Right ventricle myocardium superior (tissue), 1 donor: ENCODE measurements around the gene NPTXR. TPM values are rescaled to one million over a fixed set of nuclear protein-coding genes. Genes with fewer than 3 reads are reported as not detected.

Experiments used
- ATAC-seq: fragments of 200-7000 bp; cut with Tn5 transposase; one replicate; pipeline ENCODE4 v1.9.1; 2020; ENCODE audit warnings: mild to moderate bottlenecking; ENCODE audit not compliant: poor library complexity
- DNase-seq: peaks from one replicate; pipeline ENCODE4 v3.0.0-alpha.2; 2020
- intact Hi-C: fragments of 100-400 bp; cut with DNase I; formaldehyde crosslinking; loops from one replicate; pipeline ENCODE4 v1.11.2; 2022
- total RNA-seq: library from RNA; stranded (reverse); fragmentation: NEBNext Ultra II Directional; extraction: Animal tissue kit (Norgen Biotek cat#: 25700); gene quantifications from one replicate; pipeline ENCODE4 v1.2.1, GENCODE V29; 2021
- donor health status: DM: no; HTN: yes; CAD: no; lungs with severe emphysema.

The NPTXR gene
- total RNA-seq, 1 donor from 2014 or later, result 16.8 TPM

- intact Hi-C loops, result loop anchor here (5.0 kb wide), 2 partner anchors 51 to 131 kb away; no protein-coding TSS in a partner anchor
- ATAC-seq, result no peak
- no peak for DNase-seq
Measured at GRCh38 chr22:38870791-38871359, 27.0 kb upstream of the NPTXR start.

- intact Hi-C loops, result loop anchor here (5.0 kb wide), 2 partner anchors 52 to 132 kb away; no protein-coding TSS in a partner anchor
- DNase-seq, result peak; percentile 95
- ATAC-seq, result peak; percentile 54
Measured at GRCh38 chr22:38870312-38870741, 26.5 kb upstream of the NPTXR start.

- DNase-seq, result no peak
- no peak for ATAC-seq
- intact Hi-C loops, result loop anchor here (5.0 kb wide), 3 partner anchors 53 to 253 kb away; no protein-coding TSS in a partner anchor
Measured at GRCh38 chr22:38869663-38870062, 25.8 kb upstream of the NPTXR start.

GRCh38 chr22:38868886-38869381, 25.1 kb upstream of the NPTXR start:
- DNase-seq, result peak; percentile 89
- peak; percentile 32 for ATAC-seq
- intact Hi-C loops, result loop anchor here (5.0 kb wide), 1 partner anchor 253 kb away; no protein-coding TSS in a partner anchor

GRCh38 chr22:38868286-38868721, 24.5 kb upstream of the NPTXR start:
- ATAC-seq, result no peak
- intact Hi-C loops, result loop anchor here (5.0 kb wide), 1 partner anchor 254 kb away; no protein-coding TSS in a partner anchor
- DNase-seq, result no peak

GRCh38 chr22:38867471-38868285, 23.9 kb upstream of the NPTXR start:
- ATAC-seq (no peak), DNase-seq (no peak)
- intact Hi-C loops, result loop anchor here (5.0 kb wide), 1 partner anchor 255 kb away; no protein-coding TSS in a partner anchor

- DNase-seq, result no peak
- intact Hi-C loops, result loop anchor here (5.0 kb wide), 1 partner anchor 255 kb away; no protein-coding TSS in a partner anchor
- ATAC-seq, result no peak
Measured at GRCh38 chr22:38867124-38867455, 23.3 kb upstream of the NPTXR start.

- ATAC-seq, result no peak
- intact Hi-C loops, result loop anchor here (5.0 kb wide), 1 partner anchor 256 kb away; no protein-coding TSS in a partner anchor
Measured at GRCh38 chr22:38866399-38867123, 22.7 kb upstream of the NPTXR start.

GRCh38 chr22:38866024-38866398, 22.2 kb upstream of the NPTXR start:
- intact Hi-C loops, result loop anchor here (5.0 kb wide), 1 partner anchor 256 kb away; no protein-coding TSS in a partner anchor
- ATAC-seq, result no peak

More at GRCh38 chr22:38866399-38867123, 22.7 kb upstream of the NPTXR start:
- no peak for DNase-seq

GRCh38 chr22:38865201-38866023, 21.6 kb upstream of the NPTXR start:
- ATAC-seq (no peak), DNase-seq (no peak)
- intact Hi-C loops, result loop anchor here (5.0 kb wide), 1 partner anchor 257 kb away; no protein-coding TSS in a partner anchor

More at GRCh38 chr22:38866024-38866398, 22.2 kb upstream of the NPTXR start:
- no peak for DNase-seq

- DNase-seq (peak; percentile 77), ATAC-seq (peak; percentile 12)
- intact Hi-C loops, result loop anchor here (5.0 kb wide), 1 partner anchor 258 kb away; no protein-coding TSS in a partner anchor
Measured at GRCh38 chr22:38864361-38865191, 20.7 kb upstream of the NPTXR start.

GRCh38 chr22:38863531-38864131, 19.8 kb upstream of the NPTXR start:
- intact Hi-C loops, result no loop called here
- no peak for ATAC-seq
- no peak for DNase-seq

- intact Hi-C loops, result no loop called here
- ATAC-seq, result peak; percentile 36
- DNase-seq, result peak; percentile 78
Measured at GRCh38 chr22:38862375-38863329, 18.8 kb upstream of the NPTXR start.

- DNase-seq (no peak), ATAC-seq (no peak)
- intact Hi-C loops, result no loop called here
Measured at GRCh38 chr22:38861927-38862326, 18.1 kb upstream of the NPTXR start.

- intact Hi-C loops, result no loop called here
Measured at GRCh38 chr22:38861170-38861876, 17.5 kb upstream of the NPTXR start.

More at GRCh38 chr22:38861170-38861876, 17.5 kb upstream of the NPTXR start:
- peak; percentile 33 for DNase-seq
- no peak for ATAC-seq
